ENCODE data around the gene BRD3. TPM values are rescaled to one million over a fixed set of nuclear protein-coding genes. Genes with fewer than 3 reads are reported as not detected.

Gene BRD3
- total RNA-seq, 1 donor from 2014 or later: 43.3 TPM

DNA sequence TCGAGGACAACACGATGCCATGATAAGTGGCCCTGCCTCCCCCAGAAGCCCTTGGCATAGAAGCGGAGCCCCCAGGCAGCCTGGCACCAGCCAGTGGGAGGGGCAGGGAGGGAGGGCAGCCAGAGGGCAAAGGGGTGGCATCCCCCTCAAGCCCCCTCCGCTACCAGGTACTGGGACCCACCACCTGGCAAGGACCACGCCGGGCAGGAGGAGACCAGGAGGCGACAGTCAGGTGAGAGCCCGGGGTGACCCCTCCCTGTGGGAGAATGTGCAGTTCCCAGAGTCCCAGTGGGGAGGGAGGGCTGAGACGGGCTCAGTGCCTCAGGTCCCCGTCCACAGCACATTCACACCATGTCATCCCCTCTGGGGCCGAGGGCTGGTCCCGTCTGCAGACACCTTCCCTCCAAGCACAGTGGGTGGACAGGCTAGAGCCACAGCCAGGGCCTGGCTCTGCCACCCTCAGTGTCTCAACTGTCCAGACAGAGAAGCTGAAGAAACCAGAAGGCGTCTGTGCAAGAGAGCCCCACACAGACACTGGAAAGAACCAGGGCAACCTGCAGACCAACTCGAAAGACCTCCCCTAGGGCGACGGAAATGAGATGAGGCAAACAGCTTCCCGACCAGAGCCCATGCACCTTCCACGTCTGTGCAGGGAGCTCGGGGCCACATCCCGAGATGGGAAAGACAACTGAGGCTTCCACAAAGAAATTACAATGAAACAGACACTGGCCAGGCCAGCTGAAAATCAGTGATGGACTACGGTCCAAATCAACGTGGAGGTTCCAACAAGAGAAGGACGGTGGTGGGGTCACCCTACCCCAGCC is 11.1 kb downstream of the BRD3 start:
- Mint-ChIP-seq H3K27ac (no peak overlapping the region), H3K4me1 (ENCODE audit: low read depth) (peaks cover 12% of the 10 kb centered on the region), H3K36me3 (ENCODE audit: low read depth) (peaks cover under 1% of the 10 kb centered on the region), H3K9me3 (no peaks in the 10 kb centered on the region), H3K27me3 (ENCODE audit: low read depth) (no peaks in the 10 kb centered on the region), H3K4me3 (ENCODE audit: low read depth) (no peak overlapping the region)
- intact Hi-C loops (cut with micrococcal nuclease): no loop called here
- no peak for DNase-seq (ENCODE audit: low spot score)

DNA sequence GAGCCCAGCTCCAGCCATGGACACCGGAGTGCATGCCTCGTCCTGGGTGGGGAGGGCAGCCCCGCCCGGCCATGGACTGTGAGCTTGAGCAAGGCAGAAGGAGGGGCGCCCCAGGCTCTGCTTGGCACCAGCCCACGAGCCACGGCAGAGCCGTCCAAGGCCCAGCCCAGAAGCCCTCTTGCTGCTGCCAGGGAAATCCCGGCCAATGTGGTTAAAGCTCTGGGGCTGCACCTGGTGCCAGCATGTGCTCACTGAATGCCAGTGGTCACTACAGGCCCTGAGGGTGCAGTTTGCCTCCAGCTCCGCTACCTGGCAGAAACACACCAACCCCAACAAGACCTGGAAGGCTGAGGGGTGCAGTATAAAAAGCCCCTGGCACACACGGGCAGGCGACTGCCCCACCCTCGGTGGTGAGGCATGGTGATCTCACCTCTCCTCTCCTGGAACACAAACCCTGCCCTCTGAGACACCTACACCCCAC is 11.8 kb downstream of the BRD3 start:
- no peak overlapping the region for H3K4me3 Mint-ChIP-seq (ENCODE audit: low read depth)
- no peak overlapping the region for H3K27ac Mint-ChIP-seq
- DNase-seq (ENCODE audit: low spot score): no peak
- no peaks in the 10 kb centered on the region for H3K27me3 Mint-ChIP-seq (ENCODE audit: low read depth)
- H3K36me3 Mint-ChIP-seq (ENCODE audit: low read depth): peaks cover 7% of the 10 kb centered on the region
- no peaks in the 10 kb centered on the region for H3K9me3 Mint-ChIP-seq
- intact Hi-C loops (cut with micrococcal nuclease): no loop called here
- peaks cover 10% of the 10 kb centered on the region for H3K4me1 Mint-ChIP-seq (ENCODE audit: low read depth)

DNA sequence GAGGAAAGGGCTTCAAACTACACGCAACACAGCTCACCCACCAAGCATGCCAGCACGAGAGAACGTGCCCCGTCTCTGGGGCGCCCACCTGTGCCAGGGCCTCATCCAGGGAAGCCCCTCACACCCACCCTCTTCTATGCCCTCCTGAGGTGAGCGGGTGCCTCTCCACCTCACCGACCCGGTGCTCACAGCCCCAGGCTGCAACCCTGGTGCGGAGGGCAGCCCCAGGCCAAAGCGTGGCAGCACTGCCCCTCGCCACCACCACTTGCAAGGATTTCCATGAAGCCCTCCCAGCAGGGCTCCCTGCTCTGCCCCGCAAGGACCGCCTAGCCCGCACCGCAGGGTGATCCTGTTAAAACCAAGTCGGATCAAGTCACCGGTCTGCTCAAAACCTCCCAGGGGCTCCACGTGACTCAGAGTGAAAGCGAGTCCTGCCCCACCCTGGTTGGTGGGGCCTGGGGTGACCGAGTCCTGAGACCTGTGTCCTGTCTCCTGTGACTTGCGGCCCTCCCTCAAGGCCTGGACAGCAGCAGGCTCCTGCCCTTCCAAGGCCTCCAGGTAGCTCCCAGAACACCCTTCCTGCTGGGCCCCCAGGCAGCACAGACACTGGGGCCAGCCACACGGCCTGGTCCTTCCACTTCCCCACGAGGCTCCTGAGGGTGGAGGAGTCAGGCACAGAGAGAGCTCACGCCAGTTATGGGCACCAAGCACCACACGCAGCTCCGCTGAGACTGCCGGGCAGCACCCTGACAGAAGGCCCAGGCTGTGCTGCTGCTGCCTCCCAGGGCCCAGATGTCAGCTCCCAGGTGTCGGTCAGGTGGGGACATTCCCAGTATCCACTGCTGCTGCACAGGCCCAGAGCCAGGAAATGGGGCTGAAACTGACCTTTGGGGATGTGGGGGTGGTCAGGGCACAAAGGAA is 12.7 kb downstream of the BRD3 start:
- Mint-ChIP-seq H3K9me3 (no peaks in the 10 kb centered on the region), H3K27ac (no peak overlapping the region), H3K4me1 (ENCODE audit: low read depth) (peaks cover 3% of the 10 kb centered on the region), H3K36me3 (ENCODE audit: low read depth) (peaks cover 8% of the 10 kb centered on the region), H3K27me3 (ENCODE audit: low read depth) (no peaks in the 10 kb centered on the region), H3K4me3 (ENCODE audit: low read depth) (no peak overlapping the region)
- intact Hi-C loops (cut with micrococcal nuclease): no loop called here
- DNase-seq (ENCODE audit: low spot score): no peak

DNA sequence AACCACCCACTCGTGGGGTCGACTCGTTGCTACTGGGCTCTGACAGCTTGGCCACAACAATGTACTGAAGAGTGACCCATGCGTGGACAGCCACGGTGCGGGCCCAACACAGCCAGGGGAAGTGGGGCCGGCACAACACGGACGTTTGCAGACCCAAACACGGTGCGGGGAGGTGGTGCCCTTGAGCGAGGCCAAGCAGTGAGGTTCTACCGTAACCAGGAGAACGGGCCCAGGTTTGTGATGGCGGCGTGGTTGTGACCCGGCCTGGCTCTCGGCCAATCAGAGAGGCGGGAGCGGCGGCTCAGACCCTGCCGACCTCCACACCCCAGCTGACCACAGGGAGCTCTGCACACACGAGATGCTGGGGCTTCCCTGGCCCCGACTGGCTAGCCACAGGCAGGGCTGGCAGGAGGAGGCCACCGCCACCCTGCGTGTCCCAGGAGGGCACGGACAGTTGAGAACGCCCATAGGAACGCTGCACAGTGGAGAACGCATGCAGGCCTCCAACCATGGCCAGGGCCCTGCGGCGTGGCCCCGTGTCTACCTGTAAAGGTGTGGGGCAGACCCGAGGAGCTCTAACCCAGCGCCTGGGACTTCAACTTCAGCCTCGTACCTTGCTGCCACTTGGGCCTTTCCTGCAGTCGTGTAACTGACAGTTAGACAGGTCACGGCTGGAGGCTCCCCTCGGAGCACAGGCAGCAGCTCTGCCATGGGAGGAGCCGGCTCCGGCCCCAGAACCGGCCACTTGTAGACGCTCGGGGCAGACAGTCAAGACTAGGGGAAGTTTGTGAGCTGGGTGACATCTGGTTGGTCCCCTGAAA is 13.7 kb downstream of the BRD3 start:
- Mint-ChIP-seq H3K4me3 (ENCODE audit: low read depth) (no peak overlapping the region), H3K9me3 (no peaks in the 10 kb centered on the region), H3K4me1 (ENCODE audit: low read depth) (no peaks in the 10 kb centered on the region), H3K27ac (no peak overlapping the region), H3K27me3 (ENCODE audit: low read depth) (no peaks in the 10 kb centered on the region), H3K36me3 (ENCODE audit: low read depth) (peaks cover 8% of the 10 kb centered on the region)
- no peak for DNase-seq (ENCODE audit: low spot score)
- intact Hi-C loops (cut with micrococcal nuclease): no loop called here

DNA sequence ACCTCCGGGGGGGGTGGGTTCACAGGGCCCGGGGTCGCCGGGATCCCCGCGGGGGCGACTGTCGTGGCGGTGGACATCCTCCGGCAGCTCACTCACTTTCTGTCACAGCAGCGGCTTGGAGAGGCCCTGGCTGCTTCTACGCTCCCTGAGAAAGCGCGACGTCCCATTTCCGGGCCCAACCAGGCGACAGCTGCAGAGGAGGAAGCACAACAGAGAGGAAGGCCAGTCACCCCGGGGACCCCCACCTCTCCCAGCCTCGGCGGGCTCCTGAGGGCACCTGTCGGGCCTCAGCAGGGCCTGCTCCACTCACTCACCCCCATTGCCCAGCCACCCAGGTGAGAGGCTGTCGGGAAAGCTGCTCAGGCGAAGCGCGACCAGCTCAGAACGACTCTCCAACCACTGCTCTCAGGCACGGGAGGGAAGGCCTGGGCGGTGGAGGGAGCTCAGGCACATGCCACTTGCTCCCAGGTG is 14.4 kb downstream of the BRD3 start:
- Mint-ChIP-seq H3K27me3 (ENCODE audit: low read depth) (no peaks in the 10 kb centered on the region), H3K4me3 (ENCODE audit: low read depth) (no peak overlapping the region), H3K36me3 (ENCODE audit: low read depth) (peaks cover 8% of the 10 kb centered on the region), H3K9me3 (no peaks in the 10 kb centered on the region), H3K27ac (no peak overlapping the region), H3K4me1 (ENCODE audit: low read depth) (no peaks in the 10 kb centered on the region)
- DNase-seq (ENCODE audit: low spot score): no peak
- intact Hi-C loops (cut with micrococcal nuclease): no loop called here

DNA sequence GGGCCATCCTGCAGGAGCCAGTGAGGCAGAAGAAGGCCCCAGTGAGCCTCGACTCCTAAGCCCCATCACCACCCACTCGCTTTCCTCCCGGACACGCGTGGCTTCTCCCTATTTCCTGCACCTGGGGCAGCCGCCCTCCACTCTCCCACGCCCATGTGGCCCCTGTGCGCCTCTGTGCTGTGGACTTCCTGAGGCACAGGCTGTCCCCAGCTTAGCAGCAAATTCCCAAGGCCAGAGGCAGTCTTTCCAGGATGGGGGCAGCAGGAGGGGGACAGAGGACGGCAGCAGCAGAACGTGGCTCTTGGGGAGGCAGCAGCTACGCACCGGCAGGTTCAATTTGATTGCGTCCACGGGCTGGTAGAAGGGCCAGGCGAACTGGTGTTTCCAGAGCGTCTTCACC is 14.9 kb downstream of the BRD3 start:
- Mint-ChIP-seq H3K4me3 (ENCODE audit: low read depth) (no peak overlapping the region), H3K36me3 (ENCODE audit: low read depth) (peaks cover 8% of the 10 kb centered on the region), H3K9me3 (no peaks in the 10 kb centered on the region), H3K27ac (no peak overlapping the region), H3K27me3 (ENCODE audit: low read depth) (no peaks in the 10 kb centered on the region), H3K4me1 (ENCODE audit: low read depth) (no peaks in the 10 kb centered on the region)
- DNase-seq (ENCODE audit: low spot score): no peak
- intact Hi-C loops (cut with micrococcal nuclease): no loop called here

DNA sequence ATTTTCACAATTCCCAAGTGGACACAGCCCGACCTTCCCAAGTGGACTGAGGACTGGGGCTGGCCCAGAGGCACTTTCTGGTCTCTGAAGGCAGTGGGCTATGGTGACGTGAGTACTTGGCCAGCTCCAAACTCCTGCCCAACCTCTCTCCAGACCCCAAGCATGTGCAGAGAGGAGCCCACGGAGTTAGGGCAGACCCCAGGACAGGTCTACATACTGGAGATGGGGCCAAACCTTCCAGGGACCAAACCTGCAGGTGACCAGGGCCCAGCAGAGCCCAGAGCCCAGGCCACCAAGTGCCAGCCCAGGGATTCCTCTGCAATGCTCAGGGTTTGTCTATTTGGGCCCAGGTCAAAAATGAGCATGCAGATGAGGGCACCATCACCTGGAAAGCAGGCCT is 15.3 kb downstream of the BRD3 start:
- intact Hi-C loops (cut with micrococcal nuclease): no loop called here
- DNase-seq (ENCODE audit: low spot score): no peak
- no peak overlapping the region for H3K4me3 Mint-ChIP-seq (ENCODE audit: low read depth)
- peaks cover 11% of the 10 kb centered on the region for H3K36me3 Mint-ChIP-seq (ENCODE audit: low read depth)
- no peaks in the 10 kb centered on the region for H3K9me3 Mint-ChIP-seq
- H3K4me1 Mint-ChIP-seq (ENCODE audit: low read depth): no peaks in the 10 kb centered on the region
- H3K27ac Mint-ChIP-seq: no peak overlapping the region
- no peaks in the 10 kb centered on the region for H3K27me3 Mint-ChIP-seq (ENCODE audit: low read depth)

DNA sequence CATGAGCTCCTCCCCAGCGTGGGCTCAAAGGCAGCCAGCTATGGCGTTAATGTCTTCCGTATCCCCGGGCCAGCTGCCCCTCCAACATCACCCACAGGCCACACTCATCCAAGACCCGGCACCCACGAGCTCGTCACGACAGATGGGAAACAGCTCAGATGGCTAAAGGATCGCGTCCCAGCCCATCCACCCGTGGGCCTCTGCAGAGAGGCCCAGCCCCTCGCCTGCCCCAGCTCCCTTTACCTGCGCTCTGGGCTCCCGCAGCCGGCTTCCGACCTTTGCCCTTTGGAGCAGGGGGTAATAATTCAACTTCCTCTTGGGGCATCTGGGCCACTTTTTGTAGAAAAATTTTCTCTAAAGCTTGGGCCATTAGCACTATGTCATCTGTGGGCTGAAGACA is 16.5 kb downstream of the BRD3 start:
- H3K27me3 Mint-ChIP-seq (ENCODE audit: low read depth): no peaks in the 10 kb centered on the region
- H3K27ac Mint-ChIP-seq: no peak overlapping the region
- H3K4me1 Mint-ChIP-seq (ENCODE audit: low read depth): no peaks in the 10 kb centered on the region
- intact Hi-C loops (cut with micrococcal nuclease): no loop called here
- H3K36me3 Mint-ChIP-seq (ENCODE audit: low read depth): peaks cover 18% of the 10 kb centered on the region
- H3K9me3 Mint-ChIP-seq: no peaks in the 10 kb centered on the region
- DNase-seq (ENCODE audit: low spot score): no peak
- H3K4me3 Mint-ChIP-seq (ENCODE audit: low read depth): no peak overlapping the region

DNA sequence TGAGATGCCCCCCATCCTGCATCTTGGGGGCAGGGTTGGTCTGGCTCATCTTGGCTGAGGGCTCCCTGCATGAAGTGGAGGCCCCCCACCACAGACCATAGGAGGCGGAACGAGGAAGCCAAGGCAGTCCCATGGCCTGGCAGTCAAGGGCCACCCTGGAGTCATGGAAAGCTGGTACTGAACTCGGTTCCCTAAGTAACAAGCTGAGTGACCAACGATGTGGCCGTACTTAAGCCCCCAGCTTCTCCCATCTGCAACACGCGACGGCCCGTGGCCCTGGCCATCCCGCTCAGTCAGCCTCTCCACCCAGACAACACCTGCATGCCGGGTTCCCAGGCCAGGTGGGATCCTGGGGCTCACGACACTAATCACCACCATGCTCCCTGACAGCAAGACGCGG is 17.1 kb downstream of the BRD3 start:
- Mint-ChIP-seq H3K27ac (no peak overlapping the region), H3K36me3 (ENCODE audit: low read depth) (peaks cover 18% of the 10 kb centered on the region), H3K9me3 (no peaks in the 10 kb centered on the region), H3K27me3 (ENCODE audit: low read depth) (no peaks in the 10 kb centered on the region), H3K4me3 (ENCODE audit: low read depth) (no peak overlapping the region), H3K4me1 (ENCODE audit: low read depth) (no peaks in the 10 kb centered on the region)
- intact Hi-C loops (cut with micrococcal nuclease): no loop called here
- no peak for DNase-seq (ENCODE audit: low spot score)

DNA sequence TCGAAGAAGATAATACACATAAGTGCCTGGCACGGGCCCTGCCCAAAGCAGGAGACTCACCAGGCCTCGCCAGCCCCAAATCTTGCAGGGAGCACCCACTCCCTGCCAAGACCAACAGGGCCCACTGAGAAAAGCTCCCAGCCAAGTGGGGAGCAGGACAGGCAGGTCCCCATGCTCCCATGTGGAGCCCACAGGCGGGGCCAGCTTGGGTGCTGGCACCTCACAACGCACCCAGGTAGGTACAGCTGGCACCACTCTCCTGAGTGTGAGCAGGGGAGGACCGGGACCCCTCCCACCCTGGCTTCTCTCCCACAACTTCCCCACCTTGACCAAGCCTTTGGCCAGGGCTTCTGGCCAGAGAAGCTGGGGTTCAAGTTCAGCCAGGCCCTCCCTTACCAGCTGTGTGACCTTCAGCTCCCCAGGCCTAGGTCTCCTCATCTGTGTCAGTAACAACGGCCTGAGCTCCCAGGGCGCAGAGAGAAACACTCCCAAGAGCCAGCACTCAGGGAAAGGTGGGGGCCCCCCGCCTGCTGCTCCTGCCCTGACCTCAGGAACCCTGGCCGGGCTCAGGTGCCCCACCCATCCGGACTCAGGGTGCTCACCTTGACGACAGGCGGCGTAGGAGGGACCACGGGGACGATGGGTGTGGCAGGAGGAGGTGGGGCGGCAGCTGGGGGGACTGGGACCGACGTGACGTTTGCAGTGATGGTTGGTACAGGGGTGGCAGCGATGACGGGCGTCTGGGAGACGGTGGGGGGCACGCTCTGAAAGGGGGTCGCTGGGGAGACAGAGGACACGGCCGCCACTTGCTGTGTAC is 17.8 kb downstream of the BRD3 start:
- H3K27ac Mint-ChIP-seq: no peak overlapping the region
- intact Hi-C loops (cut with micrococcal nuclease): no loop called here
- peaks cover 18% of the 10 kb centered on the region for H3K36me3 Mint-ChIP-seq (ENCODE audit: low read depth)
- H3K27me3 Mint-ChIP-seq (ENCODE audit: low read depth): no peaks in the 10 kb centered on the region
- H3K4me3 Mint-ChIP-seq (ENCODE audit: low read depth): no peak overlapping the region
- no peaks in the 10 kb centered on the region for H3K4me1 Mint-ChIP-seq (ENCODE audit: low read depth)
- DNase-seq (ENCODE audit: low spot score): no peak
- H3K9me3 Mint-ChIP-seq: no peaks in the 10 kb centered on the region

DNA sequence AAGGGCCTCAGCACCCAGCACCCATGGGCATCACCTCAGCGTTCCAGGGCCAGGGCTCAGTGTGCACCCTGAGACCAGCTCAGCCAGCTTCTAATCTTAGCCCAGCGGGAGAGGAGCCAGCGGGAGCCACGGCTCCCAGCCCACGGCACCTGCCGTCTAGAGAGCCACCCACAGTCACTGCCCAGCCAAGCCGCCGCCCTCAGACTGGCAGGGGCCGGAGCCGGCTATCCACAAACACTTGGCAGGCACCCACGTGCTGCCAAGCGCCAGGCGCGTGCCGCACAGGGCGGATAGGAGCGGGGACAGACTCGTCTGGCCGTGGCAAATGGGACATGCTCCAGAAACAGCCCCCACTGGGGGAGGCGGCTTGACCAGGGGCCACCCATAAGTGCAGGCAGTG is 18.6 kb downstream of the BRD3 start:
- no peak overlapping the region for H3K4me3 Mint-ChIP-seq (ENCODE audit: low read depth)
- intact Hi-C loops (cut with micrococcal nuclease): no loop called here
- no peak for DNase-seq (ENCODE audit: low spot score)
- H3K27ac Mint-ChIP-seq: no peak overlapping the region
- H3K4me1 Mint-ChIP-seq (ENCODE audit: low read depth): no peaks in the 10 kb centered on the region
- no peaks in the 10 kb centered on the region for H3K27me3 Mint-ChIP-seq (ENCODE audit: low read depth)
- no peaks in the 10 kb centered on the region for H3K9me3 Mint-ChIP-seq
- H3K36me3 Mint-ChIP-seq (ENCODE audit: low read depth): peaks cover 18% of the 10 kb centered on the region

DNA sequence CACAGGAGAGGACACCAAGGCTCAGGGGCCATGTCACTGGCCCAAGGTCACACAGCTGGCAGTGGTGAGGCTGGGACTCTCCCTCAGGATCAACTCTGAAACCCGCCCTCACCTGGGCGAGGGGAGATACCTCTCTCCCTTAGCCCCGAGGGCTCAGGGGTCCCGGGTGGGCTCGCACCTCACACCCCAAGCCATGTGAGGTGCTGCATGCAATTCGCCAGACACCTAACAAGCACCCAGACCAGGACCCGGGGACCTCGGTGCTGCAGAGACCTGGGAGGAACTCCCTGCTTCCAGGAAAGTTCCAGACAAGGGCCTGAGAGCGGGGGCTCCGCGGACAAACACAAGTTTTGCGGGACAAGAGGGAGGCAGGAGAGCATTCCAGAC is 19.3 kb downstream of the BRD3 start:
- H3K27me3 Mint-ChIP-seq (ENCODE audit: low read depth): no peaks in the 10 kb centered on the region
- no peak for DNase-seq (ENCODE audit: low spot score)
- H3K4me1 Mint-ChIP-seq (ENCODE audit: low read depth): no peaks in the 10 kb centered on the region
- no peak overlapping the region for H3K27ac Mint-ChIP-seq
- intact Hi-C loops (cut with micrococcal nuclease): no loop called here
- no peak overlapping the region for H3K4me3 Mint-ChIP-seq (ENCODE audit: low read depth)
- peaks cover 21% of the 10 kb centered on the region for H3K36me3 Mint-ChIP-seq (ENCODE audit: low read depth)
- no peaks in the 10 kb centered on the region for H3K9me3 Mint-ChIP-seq
